HepG2 (cell line): Measurements from ENCODE around the gene ING2. TPM values are rescaled to one million over a fixed set of nuclear protein-coding genes. Genes with fewer than 3 reads are reported as not detected.

ENCODE experiments used
- ATAC-seq: fragments of 200-7000 bp; cut with Tn5 transposase; 3 replicates; pipeline ENCODE4 v1.9.1; 2020; ENCODE audit warnings: mild to moderate bottlenecking, moderate library complexity
- BruUV-seq: library from RNA; stranded (reverse); fragments of 400-500 nt; replicated peaks from 2 replicates; lab custom pipeline; 2021; lab: Mats Ljungman, UMichigan
- CTCF ChIA-PET: fragments of 300-600 bp; formaldehyde crosslinking; extraction: SDS; loops from one replicate; lab custom pipeline; 2021; ENCODE audit warnings: low total read pairs, inconsistent platforms, low intra/inter-chr PET ratio; lab: Yijun Ruan, JAX
- POLR2A ChIA-PET: fragments of 350-600 bp; sonication (Branson Sonifier 250); formaldehyde crosslinking; loops from one replicate; lab custom pipeline; 2020; ENCODE audit warnings: antibody characterized with exemption, inconsistent platforms; lab: Yijun Ruan, JAX
- DNase-seq: peaks from one replicate; pipeline ENCODE4 v3.0.0-alpha.2; 2015; ENCODE audit warnings: low spot score
- FAIRE-seq: peaks from 3 replicates; lab custom pipeline; 2011; peaks lifted over from hg19 to GRCh38; lab: Jason Lieb, UNC
- H2AFZ ChIP-seq: one replicate; pipeline ENCODE4 v1.6.1; 2011; ENCODE audit warnings: low read length, inconsistent platforms
- H3K27ac ChIP-seq: fragments of 300-600 bp; 3 replicates; pipeline ENCODE4 v1.8.0; 2011; ENCODE audit warnings: mixed run types, mild to moderate bottlenecking, mixed read lengths, low read length, inconsistent platforms; ENCODE audit not compliant: insufficient read depth; ENCODE audit errors: extremely low read length
- H3K27me3 ChIP-seq, 2 experiments: fragments of 200-600 bp in 1 of 2; 2 replicates in 1 of 2; 3 replicates in 1 of 2; pipeline versions ENCODE4 v1.6.0 to v1.8.0; 2011; ENCODE audit warnings: low read length in 2 of 2, mild to moderate bottlenecking in 2 of 2, moderate library complexity in 2 of 2, inconsistent platforms in 1 of 2; ENCODE audit not compliant: insufficient read depth in 2 of 2, control insufficient read depth in 1 of 2
- H3K36me3 ChIP-seq, 2 experiments: fragments of 200-600 bp in 1 of 2; replicated peaks in 1 of 2; 2 replicates in 1 of 2; 3 replicates in 1 of 2; pipeline versions ENCODE4 v1.5.1 to v1.8.0; 2011; ENCODE audit warnings: low read length in 2 of 2, inconsistent platforms in 1 of 2; ENCODE audit not compliant: insufficient read depth in 2 of 2, control insufficient read depth in 1 of 2
- H3K4me1 ChIP-seq: 2 replicates; pipeline ENCODE4 v1.5.1; 2012; ENCODE audit warnings: low read length, inconsistent platforms; ENCODE audit not compliant: insufficient read depth
- H3K4me2 ChIP-seq: 2 replicates; pipeline ENCODE4 v1.6.0; 2011; ENCODE audit warnings: low read depth, low read length, inconsistent platforms
- H3K4me3 ChIP-seq, 3 experiments: fragments of 200-600 bp in 1 of 3; sonication (generic), shearing (Covaris generic) in 1 of 3; replicated peaks in 1 of 3; 2 replicates each; pipeline ENCODE4 v1.5.1; 2011 to 2016; ENCODE audit warnings: low read length in 3 of 3, inconsistent platforms in 2 of 3, low read depth in 2 of 3, mild to moderate bottlenecking in 2 of 3, control low read depth in 1 of 3, mixed read lengths in 1 of 3; ENCODE audit not compliant: insufficient read depth in 1 of 3
- H3K79me2 ChIP-seq: one replicate; pipeline ENCODE4 v1.6.1; 2011; ENCODE audit warnings: low read length, inconsistent platforms; ENCODE audit not compliant: insufficient read depth
- H3K9ac ChIP-seq: 2 replicates; pipeline ENCODE4 v1.6.0; 2011; ENCODE audit warnings: mild to moderate bottlenecking, low read depth, low read length, inconsistent platforms; ENCODE audit not compliant: insufficient read depth
- H3K9me3 ChIP-seq: 2 replicates; pipeline ENCODE4 v1.5.1; 2012; ENCODE audit warnings: mild to moderate bottlenecking, low read length
- H4K20me1 ChIP-seq: 2 replicates; pipeline ENCODE4 v1.6.0; 2011; ENCODE audit warnings: inconsistent platforms, mild to moderate bottlenecking, low read length, moderate library complexity; ENCODE audit not compliant: insufficient read depth
- BORCS8-MEF2B ChIP-seq: sonication (generic); formaldehyde crosslinking; IDR thresholded peaks from 2 replicates; pipeline ENCODE4 v1.8.0; 2022; ENCODE audit warnings: mild to moderate bottlenecking, missing genetic modification reagents
- BRF2 ChIP-seq: sonication (generic); formaldehyde crosslinking; IDR thresholded peaks from 2 replicates; pipeline ENCODE4 v1.8.1; 2022; ENCODE audit warnings: mild to moderate bottlenecking, missing genetic modification reagents
- ELF1 ChIP-seq: sonication (generic); formaldehyde crosslinking; IDR thresholded peaks from 2 replicates; pipeline ENCODE4 v1.4.0; 2020; ENCODE audit warnings: missing genetic modification reagents
- FIP1L1 ChIP-seq: fragments of 200-400 bp; formaldehyde crosslinking; IDR thresholded peaks from 2 replicates; pipeline ENCODE4 v1.6.1; 2018; ENCODE audit warnings: low read depth, mild to moderate bottlenecking, low read length, moderate library complexity, borderline replicate concordance; ENCODE audit not compliant: insufficient read depth
- GLMP ChIP-seq: sonication (generic); formaldehyde crosslinking; IDR thresholded peaks from 2 replicates; pipeline ENCODE4 v1.9.0; 2021; ENCODE audit warnings: missing genetic modification reagents, mild to moderate bottlenecking, borderline replicate concordance
- KLF6 ChIP-seq: IDR thresholded peaks from 2 replicates; pipeline ENCODE4 v1.8.0; 2016; ENCODE audit warnings: missing biosample characterization, missing genetic modification reagents
- LBX2 ChIP-seq: sonication (generic); formaldehyde crosslinking; IDR thresholded peaks from 2 replicates; pipeline ENCODE4 v1.5.0; 2020; ENCODE audit warnings: missing genetic modification reagents, mild to moderate bottlenecking, borderline replicate concordance
- SAP130 ChIP-seq: IDR thresholded peaks from 2 replicates; pipeline ENCODE4 v1.6.1; 2016; ENCODE audit warnings: low read depth
- U2AF2 ChIP-seq: fragments of 200-400 bp; formaldehyde crosslinking; IDR thresholded peaks from 2 replicates; pipeline ENCODE4 v1.6.1; 2017; ENCODE audit warnings: low read depth, mild to moderate bottlenecking, low read length
- ZFP91 ChIP-seq: sonication (generic); formaldehyde crosslinking; IDR thresholded peaks from 2 replicates; pipeline ENCODE4 v1.9.0; 2022; ENCODE audit warnings: missing genetic modification reagents, mild to moderate bottlenecking, borderline replicate concordance
- ZNF343 ChIP-seq: sonication (generic); formaldehyde crosslinking; IDR thresholded peaks from 2 replicates; pipeline ENCODE4 v1.4.0; 2020; ENCODE audit warnings: mild to moderate bottlenecking, missing genetic modification reagents
- ZNF350 ChIP-seq: sonication (generic); formaldehyde crosslinking; IDR thresholded peaks from 2 replicates; pipeline ENCODE4 v1.4.0; 2020; ENCODE audit warnings: mild to moderate bottlenecking, low read depth, missing genetic modification reagents, borderline replicate concordance
- ZNF354B ChIP-seq: sonication (generic); formaldehyde crosslinking; IDR thresholded peaks from 2 replicates; pipeline ENCODE4 v1.8.0; 2022; ENCODE audit warnings: mild to moderate bottlenecking, missing genetic modification reagents
- ZNF382 ChIP-seq: sonication (generic); formaldehyde crosslinking; IDR thresholded peaks from 2 replicates; pipeline ENCODE4 v1.5.0; 2020; ENCODE audit warnings: missing genetic modification reagents, mild to moderate bottlenecking, borderline replicate concordance
- ZNF432 ChIP-seq: sonication (generic); formaldehyde crosslinking; IDR thresholded peaks from 2 replicates; pipeline ENCODE4 v1.5.0; 2020; ENCODE audit warnings: missing genetic modification reagents, mild to moderate bottlenecking, borderline replicate concordance
- ZNF543 ChIP-seq: sonication (generic); formaldehyde crosslinking; IDR thresholded peaks from 2 replicates; pipeline ENCODE4 v1.4.0; 2020; ENCODE audit warnings: mild to moderate bottlenecking, missing genetic modification reagents
- ZNF557 ChIP-seq: sonication (generic); formaldehyde crosslinking; IDR thresholded peaks from 2 replicates; pipeline ENCODE4 v1.4.0; 2020; ENCODE audit warnings: missing genetic modification reagents
- ZNF660 ChIP-seq: sonication (generic); formaldehyde crosslinking; IDR thresholded peaks from 2 replicates; pipeline ENCODE4 v1.5.1; 2020; ENCODE audit warnings: mild to moderate bottlenecking, low read depth, missing genetic modification reagents, borderline replicate concordance
- ZSCAN9 ChIP-seq: IDR thresholded peaks from 2 replicates; pipeline ENCODE4 v1.6.1; 2016; ENCODE audit warnings: borderline replicate concordance
- WGBS: methylation state at CpG from one replicate; pipeline ENCODE4 v1.1.6; 2017; ENCODE audit warnings: low lambda C conversion rate; 5-methylcytosine and 5-hydroxymethylcytosine counted together
- in situ Hi-C: cut with HindIII; loops from 2 replicates; pipeline ENCODE4 v1.10.0; 2017; ENCODE audit warnings: low pct_unique_long_range_greater_than_20kb; ENCODE audit not compliant: extremely low pct_ligation_motif_present
- intact Hi-C: fragments of 100-400 bp; cut with micrococcal nuclease; formaldehyde crosslinking; loops from one replicate; pipeline ENCODE4 v1.10.0; 2022; ENCODE audit not compliant: unreplicated experiment
- polyA plus RNA-seq, 8 experiments: library from polyadenylated mRNA; depleted of rRNA in 3 of 8; stranded (reverse) in 7 of 8; unstranded in 1 of 8; fragments of >200 nt; fragmentation: Illumina TruSeq in 4 of 8; extraction: Trizol in 4 of 8; gene quantifications; 2 replicates each; pipeline versions ENCODE4 v1.2.1 to v1.2.3, GENCODE V29; 2011 to 2016; ENCODE audit warnings: low read depth in 4 of 8, missing spikeins in 1 of 8, mixed read lengths in 1 of 8; ENCODE audit not compliant: insufficient read depth in 1 of 8
- total RNA-seq, 5 experiments: library from RNA; depleted of rRNA; stranded (reverse); fragments of >200 nt; fragmentation: Illumina TruSeq; extraction: Trizol; gene quantifications; 2 replicates each; pipeline ENCODE4 v1.2.3, GENCODE V29; 2016; ENCODE audit warnings: low read depth in 1 of 5

The ING2 gene
- total and polyA plus RNA-seq, 2 of the 13 experiments (the other 11 are each of a cell fraction or from before 2014, with no cell fraction given) = 6.6 to 12.4 TPM

GRCh38 chr4:183505611-183506388 lies 942 bp downstream of the ING2 start:
- peak overlapping the region; percentile 89 for H3K4me2 ChIP-seq
- in situ Hi-C loops (no loop called here), intact Hi-C loops (loop anchor here (1.0 to 2.0 kb wide), 4 partner anchors 61 to 215 kb away; partner anchors contain the start of genes CDKN2AIP, RWDD4 and TRAPPC11)
- peaks cover 13% of the 10 kb centered on the region for H4K20me1 ChIP-seq
- peaks cover 4 to 7% of the 10 kb centered on the region in 2 experiments; a peak in 3 of 5 replicates for H3K36me3 ChIP-seq
- H3K9me3 ChIP-seq = no peaks in the 10 kb centered on the region
- no TSS peak for BruUV-seq
- DNase-seq (peak; percentile 82), FAIRE-seq (peak; percentile 72), ATAC-seq (peak; percentile 66)
- no peak overlapping the region for H2AFZ ChIP-seq
- ChIA-PET POLR2A (interaction anchor here (0.9 to 1.8 kb wide), 4 partner anchors 59 to 113 kb away, joined by 3 to 9 read pairs (median 3); partner anchors contain the start of gene CDKN2AIP), CTCF (no interaction called here)
- peak overlapping the region; percentile 85 for H3K9ac ChIP-seq
- peak overlapping the region; percentile 91 for H3K27ac ChIP-seq
- H3K4me3 ChIP-seq = peak overlapping the region; percentile 84 to 99 (median 97)
- WGBS = 0% methylated on average over 6 of the region's 80 CpGs
- peaks cover 41% of the 10 kb centered on the region for H3K4me1 ChIP-seq
- H3K27me3 ChIP-seq = no peaks in the 10 kb centered on the region; a peak in 1 of 5 replicates
- H3K79me2 ChIP-seq = peaks cover 45% of the 10 kb centered on the region
- TF ChIP-seq ZSCAN9 (CRISPR knock-in tag) (no peak), ZNF343 (no peak), ZNF432 (CRISPR knock-in tag) (no peak), GLMP (CRISPR knock-in tag) (no peak), ZNF543 (CRISPR knock-in tag) (no peak), BORCS8-MEF2B (CRISPR knock-in tag) (no peak; the same call in 1 of the 2 replicates), ZFP91 (peak; percentile 68; the same call in 1 of the 2 replicates), KLF6 (CRISPR knock-in tag) (peak; percentile 48; the same call in 1 of the 2 replicates), U2AF2 (peak; percentile 59; the same call in 1 of the 2 replicates), LBX2 (CRISPR knock-in tag) (peak; percentile 46; the same call in 1 of the 2 replicates), FIP1L1 (no peak), ELF1 (CRISPR knock-in tag) (peak; percentile 87), ZNF557 (CRISPR knock-in tag) (0 out of 2 replicates have a peak, but pooled peaks have one; percentile 61), SAP130 (CRISPR knock-in tag) (peak; percentile 99), ZNF354B (no peak), ZNF382 (CRISPR knock-in tag) (no peak), ZNF660 (CRISPR knock-in tag) (no peak), BRF2 (CRISPR knock-in tag) (no peak), ZNF350 (CRISPR knock-in tag) (peak; percentile 28; the same call in 1 of the 2 replicates)
